Activated CD4-positive, alpha-beta T cell treated with anti-CD3 and anti-CD28 coated beads for 36 hours (primary cell): ENCODE results near the gene POMGNT1. TPM values are rescaled to one million over a fixed set of nuclear protein-coding genes. Genes with fewer than 3 reads are reported as not detected.

ENCODE experiments used
- ATAC-seq: fragments of 200-7000 bp; cut with Tn5 transposase; one replicate; pipeline ENCODE4 v1.10.0; 2021; ENCODE audit warnings: mild to moderate bottlenecking, moderate library complexity
- CTCF ChIA-PET: fragments of 350-600 bp; sonication (Branson Sonifier 250); formaldehyde crosslinking; loops from one replicate; lab custom pipeline; 2021; ENCODE audit warnings: antibody characterized with exemption; lab: Charles Lee
- POLR2A ChIA-PET: fragments of 350-600 bp; sonication (Branson Sonifier 250); formaldehyde crosslinking; loops from one replicate; lab custom pipeline; 2021; ENCODE audit warnings: antibody characterized with exemption, inconsistent platforms; lab: Charles Lee
- DNase-seq: peaks from one replicate; pipeline ENCODE4 v3.0.0-alpha.2; 2020
- H3K27ac Mint-ChIP-seq: one replicate; pipeline ENCODE4 v1.8.0; 2021; ENCODE audit warnings: mixed read lengths
- H3K27me3 Mint-ChIP-seq: one replicate; pipeline ENCODE4 v1.8.0; 2021; ENCODE audit warnings: mixed read lengths
- H3K36me3 Mint-ChIP-seq: one replicate; pipeline ENCODE4 v1.8.0; 2021; ENCODE audit warnings: low read depth, mixed read lengths
- H3K4me1 Mint-ChIP-seq: one replicate; pipeline ENCODE4 v1.8.0; 2021; ENCODE audit warnings: mixed read lengths
- H3K4me3 Mint-ChIP-seq: one replicate; pipeline ENCODE4 v1.8.0; 2021; ENCODE audit warnings: mild to moderate bottlenecking, moderate library complexity, mixed read lengths
- H3K9me3 Mint-ChIP-seq: one replicate; pipeline ENCODE4 v1.8.0; 2021; ENCODE audit warnings: low read depth, mixed read lengths
- intact Hi-C, 2 experiments: fragments of 100-400 bp; cut with DNase I in 1 of 2; cut with micrococcal nuclease in 1 of 2; formaldehyde crosslinking; loops; one replicate each; pipeline versions ENCODE4 v1.14.2 to v1.15.1; 2022 to 2024; cut with DNase I, micrococcal nuclease
- total RNA-seq, 2 experiments: library from RNA; stranded (reverse); gene quantifications; one replicate each; pipeline ENCODE4 v1.2.3, GENCODE V29; 2021

The POMGNT1 gene
- total RNA-seq, 2 experiments from 2014 or later, result 36.4 to 36.5 TPM

DNA sequence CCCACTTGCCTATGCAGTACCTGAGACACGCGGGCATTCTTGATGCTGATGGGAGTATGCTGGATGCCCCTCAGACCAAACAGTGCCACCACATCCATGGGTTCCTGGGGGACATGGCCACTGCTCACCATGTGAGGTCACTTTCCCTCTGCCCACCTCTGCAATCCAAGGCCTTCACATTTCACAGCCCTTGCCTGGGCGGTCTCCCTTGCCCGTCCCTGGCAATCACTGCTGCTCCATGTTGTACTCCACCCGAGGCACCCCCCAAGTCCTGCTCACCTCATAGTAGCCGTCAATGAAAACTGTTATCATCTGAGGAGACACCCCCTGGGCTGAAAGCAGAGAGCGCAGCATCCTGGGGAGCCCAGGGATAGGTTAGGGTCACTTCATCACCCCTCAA lies 4.9 kb downstream of the POMGNT1 start:
- no peaks in the 10 kb centered on the region for H3K9me3 Mint-ChIP-seq
- intact Hi-C loops, result no loop called here
- no peak for DNase-seq
- ChIA-PET POLR2A (no interaction called here), CTCF (interaction anchor here (0.7 to 1.9 kb wide), 2 partner anchors 15 to 30 kb away, joined by 3 to 6 read pairs; no protein-coding TSS in a partner anchor)
- H3K36me3 Mint-ChIP-seq, result peaks cover 18% of the 10 kb centered on the region
- no peaks in the 10 kb centered on the region for H3K27me3 Mint-ChIP-seq
- H3K4me3 Mint-ChIP-seq, result no peak overlapping the region
- H3K4me1 Mint-ChIP-seq, result peaks cover 10% of the 10 kb centered on the region
- no peak overlapping the region for H3K27ac Mint-ChIP-seq
- no peak for ATAC-seq

DNA sequence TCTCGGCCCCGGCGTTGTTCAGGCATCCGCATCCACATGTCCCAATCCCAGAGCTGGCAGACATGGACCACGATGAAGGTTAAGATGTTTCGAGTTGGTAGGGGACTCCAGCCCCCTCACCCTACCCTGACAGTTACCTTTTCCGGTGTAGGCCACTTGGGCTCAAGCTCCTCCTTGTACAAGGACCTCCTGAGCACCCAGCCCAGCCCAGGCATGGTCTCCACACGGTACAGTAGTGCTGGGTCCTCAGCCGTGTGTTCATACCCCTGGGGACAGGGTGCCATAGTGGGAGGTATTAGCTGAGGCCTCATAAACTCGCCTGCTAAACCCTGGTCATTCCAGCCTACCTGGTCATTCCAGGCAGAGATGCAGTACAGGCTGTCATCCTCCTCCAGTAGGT lies 6.1 kb downstream of the POMGNT1 start:
- Mint-ChIP-seq H3K36me3 (peaks cover 20% of the 10 kb centered on the region), H3K27ac (no peak overlapping the region), H3K9me3 (no peaks in the 10 kb centered on the region), H3K4me1 (peaks cover 5% of the 10 kb centered on the region), H3K4me3 (no peak overlapping the region), H3K27me3 (no peaks in the 10 kb centered on the region)
- DNase-seq (no peak), ATAC-seq (no peak)
- ChIA-PET CTCF (interaction anchor here (0.8 to 1.9 kb wide), 2 partner anchors 32 to 35 kb away, joined by 5 to 6 read pairs; no protein-coding TSS in a partner anchor), POLR2A (no interaction called here)
- intact Hi-C loops, result no loop called here

DNA sequence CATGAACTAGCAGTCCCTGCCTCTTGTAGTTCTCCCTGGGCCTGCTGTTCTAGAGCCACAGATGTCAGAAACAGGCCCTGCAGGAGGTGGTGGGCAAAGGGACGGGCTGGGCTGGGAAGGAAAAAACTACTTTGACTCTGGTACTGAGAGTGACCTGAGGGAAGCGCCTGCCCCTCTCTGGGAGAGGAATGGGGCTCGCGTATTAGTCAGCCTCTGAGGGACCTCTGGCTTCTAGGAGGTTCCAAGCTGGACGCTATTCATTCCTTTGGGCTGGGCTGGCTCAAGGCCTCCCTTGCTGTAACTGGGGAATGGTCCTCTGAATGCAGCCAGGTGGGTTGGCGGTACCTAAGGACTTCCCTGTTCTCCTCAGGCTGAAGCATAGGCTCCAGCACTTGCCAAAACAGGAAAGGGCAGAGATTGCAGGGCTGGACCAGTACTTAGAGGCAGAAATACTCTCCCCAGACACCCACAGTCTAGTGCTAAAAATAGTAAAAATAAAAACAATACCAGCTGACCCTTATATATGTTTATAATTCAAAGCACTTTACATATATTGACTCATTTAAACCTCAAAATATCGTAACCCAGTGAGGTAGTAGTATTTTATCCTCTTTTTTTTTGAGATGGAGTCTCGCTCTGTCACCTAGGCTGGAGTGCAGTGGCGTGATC lies 7.1 kb downstream of the POMGNT1 start:
- Mint-ChIP-seq H3K27me3 (no peaks in the 10 kb centered on the region), H3K4me1 (no peaks in the 10 kb centered on the region), H3K4me3 (no peak overlapping the region), H3K9me3 (no peaks in the 10 kb centered on the region), H3K27ac (no peak overlapping the region), H3K36me3 (peaks cover 20% of the 10 kb centered on the region)
- POLR2A ChIA-PET, result no interaction called here
- DNase-seq (no peak), ATAC-seq (no peak)
- CTCF ChIA-PET, result interaction anchor here (1.9 kb wide), 1 partner anchor 33 kb away, joined by 6 read pairs; no protein-coding TSS in a partner anchor
- intact Hi-C loops, result no loop called here

DNA sequence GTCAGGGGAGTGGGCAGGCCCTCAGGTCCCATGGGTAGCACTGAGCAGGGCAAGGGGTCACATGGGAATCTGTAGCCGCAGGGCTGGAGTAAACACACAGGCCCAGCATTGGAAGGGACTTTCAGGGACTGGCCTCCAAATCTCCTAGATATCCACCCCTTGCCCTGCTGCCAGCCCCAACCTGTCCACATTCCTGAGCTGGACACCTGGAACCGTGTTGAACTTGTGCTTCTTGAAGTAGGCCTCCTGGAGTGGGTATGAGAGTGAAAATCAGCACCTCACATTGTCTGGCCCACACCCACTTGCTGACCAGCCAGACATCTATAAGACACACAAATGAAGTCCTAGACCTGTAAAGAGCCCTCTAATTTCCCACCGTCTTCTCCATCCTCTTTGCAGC lies 7.7 kb downstream of the POMGNT1 start:
- DNase-seq, result no peak
- Mint-ChIP-seq H3K27me3 (no peaks in the 10 kb centered on the region), H3K36me3 (peaks cover 19% of the 10 kb centered on the region), H3K27ac (no peak overlapping the region), H3K9me3 (no peaks in the 10 kb centered on the region), H3K4me1 (peaks cover 5% of the 10 kb centered on the region), H3K4me3 (no peak overlapping the region)
- ATAC-seq, result no peak
- CTCF ChIA-PET, result no interaction called here
- intact Hi-C loops, result no loop called here
- POLR2A ChIA-PET, result no interaction called here

DNA sequence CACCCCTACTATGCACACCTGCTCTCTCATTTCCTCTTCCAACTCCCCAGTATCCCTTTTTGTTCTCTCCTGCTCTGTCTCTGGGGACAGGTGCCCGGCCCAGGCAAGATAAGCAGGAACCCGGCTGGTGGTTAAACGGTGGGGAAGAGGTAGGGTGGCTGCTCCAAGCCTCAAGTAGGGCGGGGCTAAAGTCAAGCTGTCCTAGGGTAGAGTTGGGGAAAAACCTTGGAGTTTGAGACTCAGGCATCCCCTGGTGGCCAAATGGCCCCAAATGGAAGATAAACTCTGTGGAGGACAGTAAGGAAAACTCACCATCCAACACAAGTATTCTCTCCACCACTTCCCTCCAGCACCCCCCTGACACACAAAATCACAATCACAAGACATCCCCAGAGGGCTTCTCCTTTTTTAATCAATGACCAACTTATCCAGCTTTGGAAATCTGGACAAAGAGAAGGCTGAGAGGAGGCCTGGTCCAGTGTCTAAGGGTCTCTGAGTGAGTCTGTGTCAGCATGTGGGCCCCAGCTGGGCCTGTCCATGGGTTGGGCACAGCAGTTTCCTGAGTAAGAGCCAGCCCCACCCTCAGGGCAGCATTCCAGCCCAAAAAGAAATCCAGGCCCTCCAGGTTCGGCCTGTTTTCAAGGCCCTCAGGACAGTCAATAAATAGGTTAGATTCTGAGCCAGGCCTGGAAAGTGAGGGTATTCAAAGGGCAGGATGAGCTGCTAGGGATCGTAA lies 9.8 kb downstream of the POMGNT1 start:
- no peaks in the 10 kb centered on the region for H3K9me3 Mint-ChIP-seq
- ATAC-seq (no peak), DNase-seq (no peak)
- H3K36me3 Mint-ChIP-seq, result peaks cover 11% of the 10 kb centered on the region
- no peaks in the 10 kb centered on the region for H3K27me3 Mint-ChIP-seq
- CTCF ChIA-PET, result interaction anchor here (0.9 to 1.1 kb wide), 2 partner anchors 9 to 159 kb away, joined by 3 read pairs; no protein-coding TSS in a partner anchor
- no peak overlapping the region for H3K4me3 Mint-ChIP-seq
- no peak overlapping the region for H3K27ac Mint-ChIP-seq
- intact Hi-C loops, result no loop called here
- POLR2A ChIA-PET, result no interaction called here
- peaks cover 24% of the 10 kb centered on the region for H3K4me1 Mint-ChIP-seq

DNA sequence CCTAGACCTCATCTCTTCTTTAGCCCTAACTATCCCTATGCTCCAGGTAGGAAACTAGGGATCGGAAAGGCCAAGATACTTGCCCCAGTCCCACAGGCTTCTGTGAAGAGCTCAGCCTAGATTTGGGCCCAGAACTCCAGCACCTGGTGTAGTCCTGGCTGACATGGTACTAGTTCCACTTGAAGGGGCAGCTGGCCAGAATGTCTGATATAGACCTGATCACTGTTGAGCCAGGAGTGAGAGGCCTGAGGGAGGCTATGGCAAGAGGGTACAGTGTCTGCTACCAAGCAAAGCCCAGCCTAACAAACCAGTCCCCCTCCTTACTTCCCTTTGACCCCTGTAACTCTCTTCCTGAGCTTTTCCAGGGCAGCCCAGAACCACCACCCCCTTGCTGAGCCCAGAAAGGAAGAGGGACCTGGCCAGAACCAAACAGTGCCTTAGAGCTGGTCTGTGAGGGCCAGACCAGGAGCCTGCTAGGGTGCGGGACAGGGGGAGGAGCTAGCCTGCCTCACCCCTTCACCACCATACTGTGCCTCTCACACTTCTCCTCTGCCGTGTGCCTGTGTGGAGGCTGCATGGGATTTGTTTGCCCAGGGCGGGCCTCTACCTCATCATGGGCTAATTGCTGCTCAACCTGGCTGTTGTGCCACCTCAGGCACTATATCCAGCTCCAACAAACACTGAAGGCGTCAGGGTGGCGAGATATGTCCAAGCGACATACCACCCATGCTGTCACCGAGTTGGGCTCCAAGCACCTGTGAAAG lies 10.9 kb downstream of the POMGNT1 start:
- Mint-ChIP-seq H3K36me3 (peaks cover 9% of the 10 kb centered on the region), H3K27me3 (no peaks in the 10 kb centered on the region), H3K9me3 (no peaks in the 10 kb centered on the region), H3K4me3 (no peak overlapping the region), H3K4me1 (peaks cover 24% of the 10 kb centered on the region), H3K27ac (no peak overlapping the region)
- no peak for DNase-seq
- ChIA-PET CTCF (interaction anchor here (0.5 to 1.3 kb wide), 5 partner anchors 22 to 160 kb away, joined by 3 to 4 read pairs (median 3); no protein-coding TSS in a partner anchor), POLR2A (no interaction called here)
- intact Hi-C loops, result no loop called here
- ATAC-seq, result no peak

DNA sequence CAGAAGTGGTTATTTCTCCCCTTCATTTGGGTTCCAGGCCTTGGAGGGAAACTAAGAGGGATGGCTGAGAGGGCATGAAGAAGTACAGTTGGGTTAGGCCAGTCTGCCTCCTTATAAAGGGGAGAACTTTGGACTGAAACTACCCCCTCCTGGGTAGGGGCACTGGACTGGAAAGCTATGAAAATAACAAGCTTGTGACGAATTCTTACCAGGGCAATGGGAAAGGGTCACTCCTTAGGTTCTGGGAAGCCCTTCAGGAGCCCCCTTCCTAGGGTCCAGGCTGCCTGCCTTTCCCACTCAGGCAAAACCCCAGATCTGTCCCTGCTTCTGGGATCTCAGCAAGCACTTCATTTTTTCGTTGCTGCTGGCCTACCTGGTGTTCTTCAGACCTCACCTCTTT lies 12.2 kb downstream of the POMGNT1 start:
- H3K27me3 Mint-ChIP-seq, result no peaks in the 10 kb centered on the region
- H3K4me3 Mint-ChIP-seq, result peak overlapping the region; percentile 67
- DNase-seq, result no peak
- CTCF ChIA-PET, result no interaction called here
- intact Hi-C loops, result no loop called here
- H3K4me1 Mint-ChIP-seq, result peaks cover 24% of the 10 kb centered on the region
- H3K27ac Mint-ChIP-seq, result peak overlapping the region; percentile 97
- POLR2A ChIA-PET, result interaction anchor here (0.6 kb wide), 1 partner anchor 502 kb away, joined by 6 read pairs; no protein-coding TSS in a partner anchor
- ATAC-seq, result no peak
- H3K36me3 Mint-ChIP-seq, result peaks cover 9% of the 10 kb centered on the region
- H3K9me3 Mint-ChIP-seq, result no peaks in the 10 kb centered on the region

DNA sequence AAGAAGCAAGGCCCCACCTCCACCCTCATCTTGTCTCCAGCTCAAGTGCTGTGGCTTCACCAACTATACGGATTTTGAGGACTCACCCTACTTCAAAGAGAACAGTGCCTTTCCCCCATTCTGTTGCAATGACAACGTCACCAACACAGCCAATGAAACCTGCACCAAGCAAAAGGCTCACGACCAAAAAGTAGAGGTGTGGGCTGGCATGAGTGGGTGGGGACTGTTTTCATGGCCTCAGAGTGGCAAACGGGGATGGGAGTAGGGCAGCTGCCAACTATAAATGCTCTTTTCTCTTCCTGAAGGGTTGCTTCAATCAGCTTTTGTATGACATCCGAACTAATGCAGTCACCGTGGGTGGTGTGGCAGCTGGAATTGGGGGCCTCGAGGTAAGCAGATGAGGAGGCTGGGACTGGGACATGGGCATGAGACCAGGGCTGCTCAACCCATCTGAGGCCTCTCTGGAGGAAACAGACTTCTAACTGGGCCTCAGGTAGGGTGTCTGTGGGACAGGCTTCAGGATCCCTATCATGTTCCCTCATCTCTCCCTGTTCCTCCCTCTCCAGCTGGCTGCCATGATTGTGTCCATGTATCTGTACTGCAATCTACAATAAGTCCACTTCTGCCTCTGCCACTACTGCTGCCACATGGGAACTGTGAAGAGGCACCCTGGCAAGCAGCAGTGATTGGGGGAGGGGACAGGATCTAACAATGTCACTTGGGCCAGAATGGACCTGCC lies 13.1 kb downstream of the POMGNT1 start:
- DNase-seq, result peak; percentile 86
- H3K9me3 Mint-ChIP-seq, result no peaks in the 10 kb centered on the region
- peaks cover 24% of the 10 kb centered on the region for H3K4me1 Mint-ChIP-seq
- ChIA-PET POLR2A (interaction anchor here (0.5 to 1.0 kb wide), 2 partner anchors 19 to 51 kb away, joined by 4 to 5 read pairs; no protein-coding TSS in a partner anchor), CTCF (interaction anchor here (0.6 to 5.3 kb wide), 5 partner anchors 36 to 148 kb away, joined by 3 to 58 read pairs (median 3); partner anchors contain the start of genes LRRC41 and UQCRH)
- ATAC-seq, result peak; percentile 89
- peaks cover 7% of the 10 kb centered on the region for H3K36me3 Mint-ChIP-seq
- intact Hi-C loops, result loop anchor here in 1 of 2 experiments (1.0 kb wide), 2 partner anchors 13 to 62 kb away; partner anchors contain the start of genes POMGNT1 and RAD54L
- no peaks in the 10 kb centered on the region for H3K27me3 Mint-ChIP-seq
- peak overlapping the region; percentile 67 for H3K4me3 Mint-ChIP-seq
- H3K27ac Mint-ChIP-seq, result peak overlapping the region; percentile 97

DNA sequence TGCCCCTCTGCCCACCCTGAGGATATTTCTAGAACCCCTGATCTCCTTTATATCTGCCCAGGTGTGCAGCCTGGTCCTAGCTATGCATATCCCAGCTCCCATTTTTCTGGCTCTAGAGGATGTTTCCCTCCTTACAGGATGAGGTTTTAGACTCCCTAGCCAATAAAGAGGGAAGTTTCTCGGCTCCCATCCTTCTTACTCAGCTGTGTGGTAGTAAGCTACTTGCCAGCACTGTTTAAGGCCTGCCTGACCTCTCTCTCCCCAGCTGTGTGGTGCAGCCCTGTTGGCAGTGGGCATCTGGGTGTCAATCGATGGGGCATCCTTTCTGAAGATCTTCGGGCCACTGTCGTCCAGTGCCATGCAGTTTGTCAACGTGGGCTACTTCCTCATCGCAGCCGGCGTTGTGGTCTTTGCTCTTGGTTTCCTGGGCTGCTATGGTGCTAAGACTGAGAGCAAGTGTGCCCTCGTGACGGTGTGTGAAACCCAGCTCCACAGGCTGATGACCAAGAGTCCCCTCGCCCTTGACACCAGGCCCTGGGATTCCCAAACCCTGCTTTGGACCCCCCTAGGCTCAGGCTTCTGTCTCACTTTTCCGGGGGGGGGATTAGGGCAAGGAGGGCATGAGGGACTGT lies 14.2 kb downstream of the POMGNT1 start:
- H3K27ac Mint-ChIP-seq, result peak overlapping the region; percentile 97
- H3K27me3 Mint-ChIP-seq, result no peaks in the 10 kb centered on the region
- H3K4me3 Mint-ChIP-seq, result no peak overlapping the region
- POLR2A ChIA-PET, result interaction anchor here (1.0 kb wide), 1 partner anchor 17 kb away, joined by 5 read pairs; no protein-coding TSS in a partner anchor
- peaks cover 2% of the 10 kb centered on the region for H3K36me3 Mint-ChIP-seq
- DNase-seq (no peak), ATAC-seq (no peak)
- intact Hi-C loops, result no loop called here
- peaks cover 24% of the 10 kb centered on the region for H3K4me1 Mint-ChIP-seq
- H3K9me3 Mint-ChIP-seq, result no peaks in the 10 kb centered on the region
- CTCF ChIA-PET, result interaction anchor here (0.6 to 5.3 kb wide), 7 partner anchors 17 to 526 kb away, joined by 3 to 58 read pairs (median 3); partner anchors contain the start of genes LRRC41 and UQCRH
